Omental fat pad (tissue), 4 donors: ENCODE results near the gene EEF1AKMT3. TPM values are rescaled to one million over a fixed set of nuclear protein-coding genes. Genes with fewer than 3 reads are reported as not detected.

ENCODE experiments used
- ATAC-seq: fragments of 150-250 bp; one replicate; pipeline ENCODE4 v1.9.1; 2016; ENCODE audit warnings: mild to moderate bottlenecking, moderate library complexity; ENCODE audit not compliant: low FRiP score
- DNase-seq: peaks from one replicate; pipeline ENCODE4 v3.0.0-alpha.2; 2019; ENCODE audit warnings: low spot score
- total RNA-seq, 4 donors: library from RNA; depleted of rRNA; stranded (reverse); fragments of >200 nt; gene quantifications; one replicate each; pipeline ENCODE4 v1.1.0, GENCODE V29; 2016
- TF ChIP-seq, protein P1 (sequence below), 3 donors: fragments of 450-650 bp; IDR thresholded peaks; one replicate each; pipeline ENCODE4 v1.5.1; 2016 to 2017; ENCODE audit warnings: antibody characterized with exemption in 3 of 3, mild to moderate bottlenecking in 3 of 3, moderate library complexity in 2 of 3

The EEF1AKMT3 gene
- total RNA-seq, 4 donors from 2014 or later: 6.1 to 10.9 (median 9.3) TPM

- TF ChIP-seq, protein P1, sequence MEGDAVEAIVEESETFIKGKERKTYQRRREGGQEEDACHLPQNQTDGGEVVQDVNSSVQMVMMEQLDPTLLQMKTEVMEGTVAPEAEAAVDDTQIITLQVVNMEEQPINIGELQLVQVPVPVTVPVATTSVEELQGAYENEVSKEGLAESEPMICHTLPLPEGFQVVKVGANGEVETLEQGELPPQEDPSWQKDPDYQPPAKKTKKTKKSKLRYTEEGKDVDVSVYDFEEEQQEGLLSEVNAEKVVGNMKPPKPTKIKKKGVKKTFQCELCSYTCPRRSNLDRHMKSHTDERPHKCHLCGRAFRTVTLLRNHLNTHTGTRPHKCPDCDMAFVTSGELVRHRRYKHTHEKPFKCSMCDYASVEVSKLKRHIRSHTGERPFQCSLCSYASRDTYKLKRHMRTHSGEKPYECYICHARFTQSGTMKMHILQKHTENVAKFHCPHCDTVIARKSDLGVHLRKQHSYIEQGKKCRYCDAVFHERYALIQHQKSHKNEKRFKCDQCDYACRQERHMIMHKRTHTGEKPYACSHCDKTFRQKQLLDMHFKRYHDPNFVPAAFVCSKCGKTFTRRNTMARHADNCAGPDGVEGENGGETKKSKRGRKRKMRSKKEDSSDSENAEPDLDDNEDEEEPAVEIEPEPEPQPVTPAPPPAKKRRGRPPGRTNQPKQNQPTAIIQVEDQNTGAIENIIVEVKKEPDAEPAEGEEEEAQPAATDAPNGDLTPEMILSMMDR (IDR thresholded peaks at IDR 0.05): no peak
- ATAC-seq: no peak
- no peak for DNase-seq
Observed at GRCh38 chr12:57753756-57754337, 18.6 kb upstream of the EEF1AKMT3 start.

GRCh38 chr12:57754411-57755193, 17.8 kb upstream of the EEF1AKMT3 start, which contains the start of gene MARCHF9:
Gene MARCHF9, plus strand, starts transcription at chr12:57755103. Its CDS starts 426 bp downstream, at chr12:57755529.
- ATAC-seq: no peak
- DNase-seq: no peak

DNA sequence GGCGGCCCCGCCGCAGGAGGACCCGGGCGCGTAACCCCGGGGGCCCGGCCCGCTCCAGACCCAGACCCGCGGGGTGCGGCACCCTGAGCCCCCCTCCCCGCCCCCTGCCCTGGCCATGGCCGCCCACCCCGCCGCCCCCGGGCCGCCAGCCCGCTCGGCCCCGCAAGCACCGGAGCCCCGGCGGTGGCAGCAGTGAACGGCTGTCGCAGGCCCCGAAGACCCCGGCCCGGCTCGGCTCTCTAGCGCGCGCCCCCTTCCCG, 17.3 kb upstream of the EEF1AKMT3 start:
- TF ChIP-seq, protein P1 (IDR thresholded peaks at IDR 0.05): no peak
- DNase-seq (no peak), ATAC-seq (no peak)

More at GRCh38 chr12:57754411-57755193, 17.8 kb upstream of the EEF1AKMT3 start, which contains the start of gene MARCHF9:
- TF ChIP-seq, protein P1 (IDR thresholded peaks at IDR 0.05): no peak

DNA sequence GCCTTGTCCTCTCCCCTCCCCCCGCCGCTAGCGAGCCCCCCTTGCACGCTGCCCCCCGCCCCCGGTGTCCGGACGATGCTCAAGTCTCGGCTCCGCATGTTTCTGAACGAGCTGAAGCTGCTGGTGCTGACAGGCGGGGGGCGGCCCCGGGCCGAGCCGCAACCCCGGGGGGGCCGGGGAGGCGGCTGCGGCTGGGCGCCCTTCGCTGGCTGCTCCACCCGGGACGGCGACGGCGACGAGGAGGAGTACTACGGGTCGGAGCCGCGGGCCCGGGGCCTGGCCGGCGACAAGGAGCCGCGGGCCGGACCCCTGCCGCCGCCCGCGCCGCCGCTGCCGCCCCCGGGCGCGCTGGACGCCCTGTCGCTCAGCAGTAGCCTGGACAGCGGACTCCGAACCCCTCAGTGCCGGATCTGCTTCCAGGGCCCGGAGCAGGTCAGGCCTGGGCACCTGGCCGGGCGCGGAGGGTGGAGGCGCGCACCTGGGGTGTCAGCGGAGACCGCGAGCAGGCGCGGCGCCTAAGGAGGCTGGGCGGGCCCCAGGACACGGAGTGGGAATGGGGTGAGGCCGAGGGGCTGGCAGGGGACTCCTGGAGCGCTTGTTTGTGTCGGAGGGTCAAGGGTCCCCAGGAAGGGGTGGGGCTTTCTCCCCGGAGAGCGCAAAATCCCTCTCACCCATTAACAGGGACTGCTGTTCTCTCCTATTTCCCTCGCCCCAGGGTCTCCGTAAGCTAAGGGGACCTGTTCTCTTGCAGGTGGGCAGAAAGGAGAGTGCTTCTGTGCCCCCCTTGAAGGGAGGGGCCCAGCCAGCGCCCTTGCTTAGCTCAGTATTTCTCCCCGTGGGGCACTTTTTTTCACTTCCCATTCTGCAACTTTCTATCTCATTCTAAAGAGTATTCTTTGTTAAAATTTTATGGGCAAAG, 16.7 kb upstream of the EEF1AKMT3 start:
- DNase-seq (no peak), ATAC-seq (no peak)
- TF ChIP-seq, protein P1 (IDR thresholded peaks at IDR 0.05): no peak

- DNase-seq (no peak), ATAC-seq (no peak)
- TF ChIP-seq, protein P1 (IDR thresholded peaks at IDR 0.05): no peak
Observed at GRCh38 chr12:57756406-57757341, 15.7 kb upstream of the EEF1AKMT3 start.

- TF ChIP-seq, protein P1 (IDR thresholded peaks at IDR 0.05): no peak
- ATAC-seq (no peak), DNase-seq (no peak)
Observed at GRCh38 chr12:57757771-57758170, 14.6 kb upstream of the EEF1AKMT3 start.
